ENCODE data around the gene TRIM59. TPM values are rescaled to one million over a fixed set of nuclear protein-coding genes. Genes with fewer than 3 reads are reported as not detected.

TRIM59 gene
- total and polyA plus RNA-seq, 2 of the 4 experiments (the other 2 are of a cell fraction): 8.0 to 65.4 TPM

GRCh38 chr3:160482796-160483195 is 33.2 kb upstream of the TRIM59 start:
- Histone ChIP-seq H3K18ac (ENCODE audit: low read depth, low read length) (no peak overlapping the region), H3K79me1 (ENCODE audit: low read depth in 1 of 2, low read length in 2 of 2) (peaks cover 0 to 7% of the 10 kb centered on the region in 2 experiments; a peak in 2 of 4 replicates), H2BK15ac (ENCODE audit: low read depth, low read length) (no peak overlapping the region), H3K9me3 (ENCODE audit: control insufficient read depth, insufficient read depth, low read length) (no peaks in the 10 kb centered on the region), H2BK20ac (ENCODE audit: low read depth, low read length) (no peak overlapping the region), H3K27ac (ENCODE audit: insufficient read depth, low read length) (no peak overlapping the region), H3K9ac (ENCODE audit: low read depth, low read length) (no peak overlapping the region), H2AK5ac (ENCODE audit: low read depth, low read length) (no peak overlapping the region), H3K4me1 (ENCODE audit: control insufficient read depth, insufficient read depth, low read length) (peaks cover 7% of the 10 kb centered on the region), H4K5ac (ENCODE audit: low read depth, low read length) (no peak overlapping the region), H3K4me3 (ENCODE audit: insufficient read depth, low read depth, low read length) (no peak overlapping the region), H3K9me1 (ENCODE audit: insufficient read depth, low read length) (0 out of 2 replicates have a peak, but pooled peaks cover 5% of the 10 kb centered on the region), H2AK9ac (replicated peaks; ENCODE audit: low read depth, low read length, poor library complexity) (no peak overlapping the region), H2AFZ (replicated peaks; ENCODE audit: low read length, poor library complexity) (no peak overlapping the region), H4K20me1 (ENCODE audit: insufficient read depth, low read length) (no peaks in the 10 kb centered on the region), H3K4me2 (ENCODE audit: low read depth, low read length) (no peak overlapping the region), H3K56ac (ENCODE audit: extremely low read depth, insufficient read depth, low read length) (no peak overlapping the region), H3K23ac (ENCODE audit: low read depth, low read length) (no peak overlapping the region), H3K36me3 (ENCODE audit: control insufficient read depth, insufficient read depth, low read length) (no peaks in the 10 kb centered on the region), H2BK5ac (ENCODE audit: low read depth, low read length, poor library complexity, severe bottlenecking) (no peak overlapping the region), H2BK120ac (ENCODE audit: low read depth, low read length) (no peak overlapping the region), H4K8ac (ENCODE audit: low read depth in 2 of 2, low read length in 2 of 2) (no peak overlapping the region), H3K4ac (ENCODE audit: low read depth, low read length) (no peak overlapping the region), H3K14ac (replicated peaks; ENCODE audit: low read depth, low read length) (no peak overlapping the region), H3K27me3 (ENCODE audit: control insufficient read depth, insufficient read depth, low read length) (no peaks in the 10 kb centered on the region), H4K91ac (ENCODE audit: insufficient read depth, low read depth, low read length) (no peak overlapping the region)
- CTCF ChIA-PET: no interaction called here
- WGBS, 2 experiments (ENCODE audit: extremely low coverage in 2 of 2, insufficient read length in 1 of 2): no CpG with 5 or more reads among the region's 3 CpGs
- TF ChIP-seq USF2 (IDR thresholded peaks at IDR 0.05; ENCODE audit: low read depth, low read length) (no peak), SMC3 (IDR thresholded peaks at IDR 0.05; ENCODE audit: low read depth, low read length) (no peak), MXI1 (IDR thresholded peaks at IDR 0.05; ENCODE audit: borderline replicate concordance, low read depth, low read length) (no peak), RCOR1 (IDR thresholded peaks at IDR 0.05; ENCODE audit: insufficient replicate concordance, low read length) (no peak), RAD21 (IDR thresholded peaks at IDR 0.05; ENCODE audit: low read length) (no peak), MAFK (IDR thresholded peaks at IDR 0.05; ENCODE audit: low read depth, low read length) (no peak), FOS (IDR thresholded peaks at IDR 0.05; ENCODE audit: low read depth, low read length) (no peak), NFE2L2 (IDR thresholded peaks at IDR 0.05; ENCODE audit: low read depth, low read length) (no peak)
- dilution Hi-C loops (cut with HindIII; ENCODE audit: low sequenced_read_pairs, unreplicated experiment): no loop called here
- POLR2A ChIA-PET (ENCODE audit: unreplicated experiment): no interaction called here
- intact Hi-C loops (cut with micrococcal nuclease): no loop called here
- in situ Hi-C loops (cut with MboI; ENCODE audit: low sequenced_read_pairs): loop anchor here (10.0 kb wide), 1 partner anchor 328 kb away; no protein-coding TSS in a partner anchor
- ATAC-seq (ENCODE audit: low read depth): no peak
- no peak for DNase-seq
- BruUV-seq (replicated peaks): no TSS peak
